Ishikawa (cell line): Measurements from ENCODE around the gene ARSJ.

Experiments used
- EGR1 ChIP-seq: IDR thresholded peaks from 2 replicates; pipeline ENCODE4 v1.6.1; 2012
- REST ChIP-seq: IDR thresholded peaks from 2 replicates; pipeline ENCODE4 v1.6.1; 2012; ENCODE audit warnings: low read depth, mild to moderate bottlenecking
- TF ChIP-seq, protein P1 (sequence below): IDR thresholded peaks from 2 replicates; pipeline ENCODE4 v1.6.1; 2012

DNA sequence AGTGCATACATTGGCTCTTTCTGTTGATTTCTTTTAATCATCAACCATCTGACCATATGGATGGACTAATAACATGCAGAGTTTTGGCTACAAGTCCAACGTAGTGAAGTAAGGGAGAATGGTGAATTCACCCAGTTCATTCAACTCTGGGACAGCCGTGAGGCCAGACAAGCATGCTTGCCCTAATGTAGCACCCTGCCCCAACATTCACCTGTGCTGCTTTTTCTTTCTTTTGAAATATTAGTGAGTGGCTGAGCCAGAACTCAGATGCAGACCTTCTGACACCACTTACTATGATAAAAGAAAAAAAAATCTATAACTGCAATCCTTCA, 17.5 kb downstream of the ARSJ start:
- TF ChIP-seq REST, result no peak
- TF ChIP-seq, protein P1, sequence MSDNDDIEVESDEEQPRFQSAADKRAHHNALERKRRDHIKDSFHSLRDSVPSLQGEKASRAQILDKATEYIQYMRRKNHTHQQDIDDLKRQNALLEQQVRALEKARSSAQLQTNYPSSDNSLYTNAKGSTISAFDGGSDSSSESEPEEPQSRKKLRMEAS, result no peak
- TF ChIP-seq EGR1, result no peak
